ENCODE results near the gene TTLL7.

The TTLL7 gene

GRCh38 chr1:83872515-83872914 is 126.4 kb downstream of the TTLL7 start:
- no peak for DNase-seq (ENCODE audit: low read depth, low spot score)

- DNase-seq (ENCODE audit: low read depth, low spot score) = no peak
These were observed 133.9 kb downstream of the TTLL7 start for GRCh38 chr1:83864991-83865390.

DNA sequence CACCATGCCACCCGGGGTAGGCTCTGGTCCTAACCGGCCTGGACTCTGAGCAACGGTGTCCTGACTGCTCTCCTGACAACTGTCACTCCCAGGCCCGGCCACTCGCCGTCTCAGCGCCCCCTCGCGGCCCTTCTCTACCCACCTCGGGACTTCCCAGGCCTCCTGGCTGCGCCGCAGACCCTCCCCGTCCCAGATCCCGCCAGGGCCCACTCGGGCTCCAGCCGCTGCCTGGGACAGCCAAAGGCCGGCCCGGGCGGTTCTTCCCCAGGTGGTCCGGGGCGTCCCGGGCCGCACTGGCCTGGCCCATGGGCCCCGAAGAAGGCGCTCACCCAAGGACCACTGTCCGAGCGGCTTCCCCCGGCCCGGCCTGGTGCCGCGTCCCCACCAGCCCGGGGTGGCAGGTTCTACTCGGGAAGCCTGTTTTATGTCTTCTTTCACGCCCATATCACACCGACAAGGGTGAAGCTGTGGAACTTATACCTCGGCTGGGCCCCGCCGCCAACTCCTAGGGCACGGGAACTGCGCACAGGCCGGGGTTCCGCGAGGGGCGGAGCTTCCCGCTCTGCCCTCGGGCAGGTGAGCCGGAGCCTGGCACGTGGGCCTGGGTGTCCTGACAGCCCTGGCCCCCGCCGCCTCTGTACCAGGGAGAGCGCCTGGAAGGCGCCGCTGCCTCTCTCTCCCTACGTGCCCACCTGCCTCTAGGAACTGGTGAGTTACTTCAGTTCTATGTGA is 138.3 kb downstream of the TTLL7 start:
- peak; percentile 77 for DNase-seq (ENCODE audit: low read depth, low spot score)

GRCh38 chr1:83857716-83858115 is 141.2 kb downstream of the TTLL7 start:
- DNase-seq (ENCODE audit: low read depth, low spot score) = no peak

- DNase-seq (ENCODE audit: low read depth, low spot score) = peak; percentile 63
These were observed 141.8 kb downstream of the TTLL7 start for GRCh38 chr1:83857103-83857502.

GRCh38 chr1:83856381-83856780 is 142.6 kb downstream of the TTLL7 start:
- DNase-seq (ENCODE audit: low read depth, low spot score) = no peak

DNA sequence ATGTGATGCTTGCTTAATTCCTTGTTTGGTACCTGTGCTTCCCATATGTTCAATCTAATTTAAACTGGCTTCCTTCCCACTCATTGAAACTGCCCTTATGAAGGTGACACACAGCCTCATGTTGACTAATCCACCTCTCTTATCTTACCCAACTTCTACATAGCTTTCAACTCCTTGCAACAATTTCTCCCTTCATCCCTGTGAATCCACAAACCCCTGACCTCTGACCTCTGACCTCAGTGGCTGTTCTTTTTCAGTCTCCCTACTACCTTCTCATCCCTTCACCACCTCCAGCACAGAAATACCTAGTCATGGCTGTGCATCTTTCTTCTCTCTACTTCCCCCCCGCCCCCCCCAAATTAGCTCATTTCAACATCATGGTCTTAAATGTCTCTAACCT is 144.5 kb downstream of the TTLL7 start:
- no peak for DNase-seq (ENCODE audit: low read depth, low spot score)

- DNase-seq (ENCODE audit: low read depth, low spot score) = no peak
These were observed 148.1 kb downstream of the TTLL7 start for GRCh38 chr1:83850834-83851233.

- no peak for DNase-seq (ENCODE audit: low read depth, low spot score)
These were observed 149.5 kb downstream of the TTLL7 start for GRCh38 chr1:83849191-83850061.

GRCh38 chr1:83846138-83846537 is 152.8 kb downstream of the TTLL7 start:
- DNase-seq (ENCODE audit: low read depth, low spot score) = no peak

DNA sequence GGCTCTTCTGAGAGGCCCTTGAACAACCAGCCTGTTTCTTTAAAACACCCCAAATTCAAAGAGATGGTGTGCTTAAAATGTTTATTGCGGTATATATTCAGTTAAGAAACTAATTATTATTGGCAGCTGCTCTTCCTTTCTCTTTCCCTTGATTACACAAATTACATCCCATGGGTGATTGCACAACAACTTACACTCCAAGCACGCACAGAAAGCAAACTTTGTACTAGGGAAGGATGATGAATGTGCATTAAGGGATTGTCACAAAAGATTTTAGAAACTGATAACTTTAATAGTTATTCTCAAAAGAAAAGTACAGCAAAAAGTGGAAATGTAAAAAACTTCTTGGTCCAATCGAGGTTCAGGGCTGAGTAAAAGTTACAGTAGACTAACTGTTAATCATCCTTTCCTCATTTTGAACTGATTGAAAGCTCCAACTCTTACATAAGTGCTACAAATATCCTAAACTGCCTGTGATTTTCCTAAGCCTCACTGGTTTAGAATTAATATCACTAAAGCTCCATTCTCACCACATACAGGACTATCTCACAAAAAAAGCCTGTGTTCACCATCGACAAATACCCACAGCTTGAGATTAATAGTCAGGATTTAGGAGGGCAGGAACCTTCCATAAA is 153.4 kb downstream of the TTLL7 start:
- DNase-seq (ENCODE audit: low read depth, low spot score) = no peak

DNA sequence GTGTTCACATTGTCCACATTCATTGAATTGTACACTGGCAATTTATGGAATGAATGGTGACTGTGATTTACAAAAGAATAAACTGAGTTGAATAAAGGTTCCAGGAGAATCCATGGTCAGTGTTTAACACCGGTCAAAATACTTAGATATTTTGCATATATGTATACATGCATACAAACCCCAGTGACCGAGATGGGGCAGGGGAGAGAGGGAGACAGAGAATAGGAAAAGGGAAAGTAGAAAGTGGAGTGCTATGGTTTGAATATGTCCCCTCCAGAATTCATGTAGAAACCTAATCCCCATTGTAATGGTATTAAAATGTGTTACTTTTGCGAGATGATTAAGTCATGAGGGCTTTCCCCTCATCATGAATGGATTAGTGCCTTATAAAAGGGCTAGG is 154.4 kb downstream of the TTLL7 start:
- no peak for DNase-seq (ENCODE audit: low read depth, low spot score)

DNA sequence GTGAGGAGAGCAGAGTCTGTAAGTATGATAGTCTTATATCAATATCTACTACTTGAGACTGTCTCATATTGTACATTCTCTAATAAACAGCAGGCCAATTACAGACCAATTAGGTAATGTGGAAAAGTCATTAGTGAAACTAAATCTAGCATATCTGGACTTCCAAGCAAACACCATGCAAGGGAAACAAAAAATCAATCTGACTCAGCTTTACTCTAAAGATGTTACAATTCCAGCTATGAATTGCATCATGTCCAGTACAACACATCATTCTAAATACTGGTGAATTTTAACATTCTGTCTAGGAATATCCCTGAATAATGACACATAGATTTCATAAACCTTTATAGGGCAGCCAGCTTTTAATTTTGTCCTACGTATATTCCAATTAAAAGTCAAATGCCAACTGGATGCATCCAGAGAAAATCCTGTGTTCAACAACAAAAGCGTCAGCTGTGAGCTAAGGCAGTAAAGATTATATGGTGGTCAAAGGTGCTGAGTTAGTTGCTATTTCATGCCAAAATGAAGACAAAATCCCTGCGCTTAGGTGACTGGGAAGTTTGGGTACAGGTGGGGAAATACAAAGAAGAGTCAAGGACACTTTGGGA is 159.3 kb downstream of the TTLL7 start:
- DNase-seq (ENCODE audit: low read depth, low spot score) = no peak

- no peak for DNase-seq (ENCODE audit: low read depth, low spot score)
These were observed 160.4 kb downstream of the TTLL7 start for GRCh38 chr1:83838573-83838972.

DNA sequence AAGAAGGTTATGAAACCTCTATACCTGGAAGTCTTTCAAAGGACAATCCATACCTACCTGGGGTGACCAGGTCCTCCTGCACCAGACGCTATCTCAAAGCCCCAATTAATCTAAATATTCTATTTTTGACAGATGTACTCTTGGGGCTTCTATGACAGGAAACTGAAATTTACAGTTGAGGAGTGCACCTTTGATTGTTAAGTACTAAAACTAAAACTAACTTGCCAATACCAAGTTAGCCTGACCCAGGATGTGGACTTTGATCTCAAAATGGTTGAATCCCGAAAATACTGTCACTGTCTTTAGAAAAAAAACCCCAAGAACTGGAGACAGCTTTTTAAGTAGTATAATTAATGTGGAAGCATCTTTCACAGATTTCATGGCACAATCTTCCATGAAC is 162.4 kb downstream of the TTLL7 start:
- no peak for DNase-seq (ENCODE audit: low read depth, low spot score)

DNA sequence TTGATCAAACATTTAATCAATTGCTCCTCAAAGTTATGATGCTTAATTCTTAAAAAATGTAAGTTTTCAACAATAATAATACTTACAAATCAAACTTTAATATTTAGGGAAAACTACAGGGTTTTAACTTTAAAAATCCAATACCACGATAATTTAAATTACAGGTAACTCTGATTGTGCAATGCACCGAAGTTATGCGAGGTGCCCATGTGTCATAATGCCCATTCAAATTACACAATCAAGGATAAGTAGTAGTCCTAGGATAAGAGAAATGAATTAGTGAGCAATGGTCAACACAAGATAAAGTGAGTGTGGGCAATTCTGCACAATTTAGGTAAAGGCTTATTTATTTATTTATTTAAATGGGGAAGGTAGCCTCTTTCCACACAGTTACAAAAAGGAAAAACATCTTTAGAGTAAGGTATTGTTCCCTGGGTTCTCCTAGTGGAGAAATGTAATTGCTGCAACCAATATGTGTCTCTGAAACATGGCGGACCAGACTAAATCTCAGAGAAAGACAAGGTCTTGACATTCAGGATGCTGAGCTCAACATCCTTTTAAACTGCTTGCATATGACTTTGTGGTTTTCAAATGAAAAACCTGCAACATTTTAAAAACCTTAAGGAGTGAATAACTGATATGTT is 164.2 kb downstream of the TTLL7 start:
- DNase-seq (ENCODE audit: low read depth, low spot score) = no peak

GRCh38 chr1:83832194-83832593 is 166.7 kb downstream of the TTLL7 start:
- DNase-seq (ENCODE audit: low read depth, low spot score) = no peak

DNA sequence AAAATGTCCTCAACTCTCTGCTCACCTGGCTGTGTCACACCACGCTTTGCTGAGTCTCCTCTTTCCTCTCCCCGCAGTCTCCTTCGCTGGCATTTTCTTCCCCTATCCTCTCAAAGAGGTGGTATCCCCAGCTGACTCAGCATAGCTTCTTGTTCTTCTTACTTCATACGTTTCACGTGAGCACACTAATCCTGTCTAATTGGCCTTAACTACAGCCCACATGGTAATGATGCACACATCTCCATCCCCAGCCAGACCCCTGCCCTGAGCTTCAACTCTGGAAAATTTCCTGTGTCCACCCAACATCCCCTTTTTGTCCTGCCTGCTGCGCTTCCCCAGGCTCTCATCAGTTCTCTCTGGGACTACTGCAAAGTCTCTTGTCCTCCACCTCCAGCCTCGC is 169.8 kb downstream of the TTLL7 start:
- no peak for DNase-seq (ENCODE audit: low read depth, low spot score)

DNA sequence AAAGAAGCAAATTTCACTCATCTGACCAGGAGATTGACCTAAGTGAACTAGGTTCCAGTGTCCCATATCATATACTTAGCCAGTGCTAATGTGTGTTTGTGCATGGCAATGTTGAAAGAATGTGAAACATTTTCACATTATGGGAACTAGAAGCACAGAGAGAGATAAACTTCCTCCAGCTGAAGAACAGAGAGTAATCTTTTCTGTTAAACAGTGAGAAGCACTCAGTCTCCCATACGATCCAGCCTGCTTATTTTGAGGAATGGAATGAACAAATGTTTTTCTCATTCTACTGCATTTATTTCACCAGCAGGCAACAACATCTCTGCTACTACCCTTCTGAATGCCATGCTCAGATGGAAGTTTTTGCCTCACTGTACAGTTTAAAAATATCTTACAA is 170.5 kb downstream of the TTLL7 start:
- no peak for DNase-seq (ENCODE audit: low read depth, low spot score)

- DNase-seq (ENCODE audit: low read depth, low spot score) = no peak
These were observed 171.2 kb downstream of the TTLL7 start for GRCh38 chr1:83827741-83828140.

- DNase-seq (ENCODE audit: low read depth, low spot score) = no peak
These were observed 176.7 kb downstream of the TTLL7 start for GRCh38 chr1:83822208-83822607.

DNA sequence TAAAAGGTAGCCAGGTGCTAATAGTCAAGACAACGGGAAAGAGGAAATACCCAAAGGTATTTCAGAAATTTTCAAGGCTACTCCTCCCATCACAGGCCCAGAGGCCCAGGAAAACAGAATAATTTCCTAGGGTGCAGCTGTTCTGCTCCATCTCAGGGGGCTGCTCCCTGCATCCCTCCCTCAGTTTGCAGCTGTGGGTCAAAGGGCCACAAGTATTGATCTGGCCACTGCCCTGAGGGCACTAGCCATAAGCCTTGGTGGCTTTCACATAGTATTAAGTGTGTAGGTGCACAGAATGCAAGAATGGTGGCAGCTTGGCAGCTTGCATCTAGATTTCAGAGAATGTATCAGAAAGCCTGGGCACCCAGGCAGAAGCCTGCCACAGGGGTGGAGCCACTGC is 179.5 kb downstream of the TTLL7 start:
- DNase-seq (ENCODE audit: low read depth, low spot score) = no peak
